Thoracic aorta (tissue), 2 donors: ENCODE data around the gene GP1BB. TPM values are rescaled to one million over a fixed set of nuclear protein-coding genes. Genes with fewer than 3 reads are reported as not detected.

Experiments used
- ATAC-seq: fragments of 150-250 bp; one replicate; pipeline ENCODE4 v1.8.0; 2017; ENCODE audit warnings: low read depth; ENCODE audit not compliant: insufficient number of reproducible peaks, low FRiP score
- DNase-seq: peaks from one replicate; pipeline ENCODE4 v3.0.0-alpha.2; 2020; ENCODE audit warnings: low spot score
- H3K27ac ChIP-seq, 2 donors: fragments of 200-600 bp; sonication (generic); 1 replicate in 1 of 2; 2 replicates in 1 of 2; pipeline ENCODE4 v1.5.1; 2016; ENCODE audit warnings: mild to moderate bottlenecking in 2 of 2, moderate library complexity in 2 of 2
- H3K27me3 ChIP-seq: fragments of 200-600 bp; sonication (generic); replicated peaks from 2 replicates; pipeline ENCODE4 v1.6.0; 2016; ENCODE audit warnings: mild to moderate bottlenecking; ENCODE audit not compliant: insufficient read depth
- H3K36me3 ChIP-seq: fragments of 200-600 bp; sonication (generic); one replicate; pipeline ENCODE4 v1.5.1; 2016
- H3K4me1 ChIP-seq, 2 donors: fragments of 200-600 bp; sonication (generic); 1 replicate in 1 of 2; 2 replicates in 1 of 2; pipeline versions ENCODE4 v1.5.1 to v1.6.0; 2016; ENCODE audit warnings: low read depth in 2 of 2, mild to moderate bottlenecking in 1 of 2; ENCODE audit not compliant: control insufficient read depth in 1 of 2
- H3K4me3 ChIP-seq: fragments of 200-600 bp; sonication (generic); 2 replicates; pipeline ENCODE4 v1.5.1; 2016; ENCODE audit warnings: mild to moderate bottlenecking
- H3K9me3 ChIP-seq: fragments of 200-600 bp; sonication (generic); 2 replicates; pipeline ENCODE4 v1.5.1; 2016
- total RNA-seq, 2 donors: library from RNA; depleted of rRNA; stranded (reverse); fragments of >200 nt; gene quantifications; one replicate each; pipeline versions ENCODE4 v1.1.0 to v1.2.3, GENCODE V29; 2016
- TF ChIP-seq, protein P1 (sequence below): fragments of 200-600 bp; sonication (generic); IDR thresholded peaks from one replicate; pipeline ENCODE4 v1.5.1; 2019; ENCODE audit warnings: antibody characterized with exemption

The GP1BB gene
- total RNA-seq, 2 donors from 2014 or later, result 13.1 to 30.3 TPM

GRCh38 chr22:19734837-19735382 is 11.6 kb downstream of the GP1BB start:
- Histone ChIP-seq H3K36me3 (no peaks in the 10 kb centered on the region), H3K27me3 (no peaks in the 10 kb centered on the region), H3K27ac (no peak overlapping the region), H3K4me3 (no peak overlapping the region), H3K4me1 (peaks cover 0 to 8% of the 10 kb centered on the region in 2 donors), H3K9me3 (no peaks in the 10 kb centered on the region)
- DNase-seq (no peak), ATAC-seq (no peak)
- TF ChIP-seq, protein P1, sequence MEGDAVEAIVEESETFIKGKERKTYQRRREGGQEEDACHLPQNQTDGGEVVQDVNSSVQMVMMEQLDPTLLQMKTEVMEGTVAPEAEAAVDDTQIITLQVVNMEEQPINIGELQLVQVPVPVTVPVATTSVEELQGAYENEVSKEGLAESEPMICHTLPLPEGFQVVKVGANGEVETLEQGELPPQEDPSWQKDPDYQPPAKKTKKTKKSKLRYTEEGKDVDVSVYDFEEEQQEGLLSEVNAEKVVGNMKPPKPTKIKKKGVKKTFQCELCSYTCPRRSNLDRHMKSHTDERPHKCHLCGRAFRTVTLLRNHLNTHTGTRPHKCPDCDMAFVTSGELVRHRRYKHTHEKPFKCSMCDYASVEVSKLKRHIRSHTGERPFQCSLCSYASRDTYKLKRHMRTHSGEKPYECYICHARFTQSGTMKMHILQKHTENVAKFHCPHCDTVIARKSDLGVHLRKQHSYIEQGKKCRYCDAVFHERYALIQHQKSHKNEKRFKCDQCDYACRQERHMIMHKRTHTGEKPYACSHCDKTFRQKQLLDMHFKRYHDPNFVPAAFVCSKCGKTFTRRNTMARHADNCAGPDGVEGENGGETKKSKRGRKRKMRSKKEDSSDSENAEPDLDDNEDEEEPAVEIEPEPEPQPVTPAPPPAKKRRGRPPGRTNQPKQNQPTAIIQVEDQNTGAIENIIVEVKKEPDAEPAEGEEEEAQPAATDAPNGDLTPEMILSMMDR, result no peak

- TF ChIP-seq, protein P1, result no peak
- H3K27ac ChIP-seq, result no peak overlapping the region
- ATAC-seq (no peak), DNase-seq (no peak)
- H3K4me1 ChIP-seq, result peaks cover 0 to 2% of the 10 kb centered on the region in 2 donors
- H3K4me3 ChIP-seq, result no peak overlapping the region
- H3K9me3 ChIP-seq, result no peaks in the 10 kb centered on the region
- H3K36me3 ChIP-seq, result no peaks in the 10 kb centered on the region
- H3K27me3 ChIP-seq, result no peaks in the 10 kb centered on the region
Measured at GRCh38 chr22:19735665-19736510, 12.5 kb downstream of the GP1BB start.

GRCh38 chr22:19737846-19738663 is 14.7 kb downstream of the GP1BB start:
- no peaks in the 10 kb centered on the region for H3K4me1 ChIP-seq
- H3K9me3 ChIP-seq, result no peaks in the 10 kb centered on the region
- no peaks in the 10 kb centered on the region for H3K36me3 ChIP-seq
- H3K27ac ChIP-seq, result no peak overlapping the region
- no peak for DNase-seq
- no peak overlapping the region for H3K4me3 ChIP-seq
- no peaks in the 10 kb centered on the region for H3K27me3 ChIP-seq
- ATAC-seq, result no peak
- TF ChIP-seq, protein P1, result no peak

DNA sequence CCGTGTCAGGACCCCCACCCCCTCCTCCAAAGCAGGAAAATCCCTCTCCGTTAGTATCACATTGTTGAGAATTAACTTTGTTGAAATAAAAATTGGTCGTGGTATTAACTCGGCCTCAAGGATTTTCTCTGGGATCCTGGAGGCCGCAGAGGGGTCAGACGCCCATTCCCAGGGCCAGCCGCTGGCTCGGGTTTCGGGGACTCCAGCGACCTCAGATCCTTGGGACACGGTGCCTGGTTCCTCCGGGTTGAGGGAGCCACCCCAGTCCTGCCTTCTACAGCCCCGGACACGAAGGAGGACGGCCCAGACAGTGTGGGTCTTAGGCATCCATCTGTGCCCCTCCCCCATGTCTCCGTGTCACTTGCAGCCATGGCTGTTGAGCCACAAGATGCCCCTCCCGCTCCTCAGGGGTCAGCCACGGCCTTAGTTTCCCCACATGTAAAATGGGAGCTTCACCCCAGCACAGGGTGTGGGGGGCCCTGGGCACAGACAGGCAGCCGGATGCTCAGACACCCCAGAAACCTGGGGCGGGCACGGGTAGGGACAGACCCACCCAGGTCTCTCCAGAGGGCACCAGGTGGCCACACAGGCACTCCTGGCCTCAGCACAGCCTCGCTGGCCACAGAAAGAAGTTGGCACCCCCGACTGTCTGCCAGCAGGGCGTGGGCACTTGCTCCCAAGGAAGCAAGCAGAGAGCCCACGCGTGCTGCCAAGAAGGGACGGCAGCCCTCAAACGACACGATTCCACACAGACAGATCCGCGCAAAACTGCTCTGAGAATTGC is 15.5 kb downstream of the GP1BB start:
- H3K36me3 ChIP-seq, result no peaks in the 10 kb centered on the region
- H3K9me3 ChIP-seq, result no peaks in the 10 kb centered on the region
- no peaks in the 10 kb centered on the region for H3K4me1 ChIP-seq
- H3K27me3 ChIP-seq, result no peaks in the 10 kb centered on the region
- H3K4me3 ChIP-seq, result no peak overlapping the region
- no peak overlapping the region for H3K27ac ChIP-seq
- ATAC-seq (no peak), DNase-seq (no peak)
- TF ChIP-seq, protein P1, result no peak
